Keratinocyte (primary cell): Measurements from ENCODE around the gene PSAP. TPM values are rescaled to one million over a fixed set of nuclear protein-coding genes. Genes with fewer than 3 reads are reported as not detected.

Experiments
- DNase-seq: peaks from one replicate; pipeline ENCODE4 v3.0.0-alpha.2; 2011; ENCODE audit warnings: low read depth, missing footprints, low spot score
- FAIRE-seq: peaks from 2 replicates; lab custom pipeline; 2011; peaks lifted over from hg19 to GRCh38; lab: Jason Lieb, UNC
- H2AFZ ChIP-seq: 2 replicates; pipeline ENCODE4 v1.6.0; 2012; ENCODE audit warnings: low read length, control low read depth, inconsistent platforms; ENCODE audit not compliant: control insufficient read depth
- H3K27ac ChIP-seq: 2 replicates; pipeline ENCODE4 v1.5.1; 2011; ENCODE audit warnings: low read length; ENCODE audit not compliant: control insufficient read depth, insufficient read depth
- H3K27me3 ChIP-seq: 3 replicates; pipeline ENCODE4 v1.6.0; 2011; ENCODE audit warnings: low read length; ENCODE audit not compliant: control insufficient read depth, insufficient read depth; ENCODE audit errors: extremely low read depth
- H3K36me3 ChIP-seq, 2 experiments: 2 replicates in 1 of 2; 3 replicates in 1 of 2; pipeline ENCODE4 v1.5.1; 2011; ENCODE audit warnings: low read length in 2 of 2, mild to moderate bottlenecking in 1 of 2; ENCODE audit not compliant: control insufficient read depth in 2 of 2, insufficient read depth in 2 of 2; ENCODE audit errors: extremely low read depth in 1 of 2
- H3K4me1 ChIP-seq: 3 replicates; pipeline ENCODE4 v1.5.1; 2011; ENCODE audit warnings: low read length; ENCODE audit not compliant: control insufficient read depth, insufficient read depth; ENCODE audit errors: extremely low read depth
- H3K4me2 ChIP-seq: 3 replicates; pipeline ENCODE4 v1.6.0; 2011; ENCODE audit warnings: low read depth, low read length; ENCODE audit not compliant: control insufficient read depth, insufficient read depth; ENCODE audit errors: extremely low read depth
- H3K4me3 ChIP-seq, 3 experiments: fragments of 200-600 bp in 1 of 3; sonication (generic) in 1 of 3; 2 replicates in 2 of 3; 3 replicates in 1 of 3; pipeline ENCODE4 v1.5.1; 2011 to 2016; ENCODE audit warnings: low read length in 3 of 3, mild to moderate bottlenecking in 3 of 3, control low read depth in 2 of 3, inconsistent platforms in 1 of 3, low read depth in 1 of 3, mixed read lengths in 1 of 3, mixed run types in 1 of 3, moderate library complexity in 1 of 3; ENCODE audit not compliant: control insufficient read depth in 2 of 3, insufficient read depth in 2 of 3; ENCODE audit errors: extremely low read depth in 1 of 3
- H3K79me2 ChIP-seq: 2 replicates; pipeline ENCODE4 v1.6.0; 2012; ENCODE audit warnings: low read length; ENCODE audit not compliant: control insufficient read depth, insufficient read depth
- H3K9ac ChIP-seq: 3 replicates; pipeline ENCODE4 v1.6.0; 2011; ENCODE audit warnings: low read length; ENCODE audit not compliant: control insufficient read depth, insufficient read depth; ENCODE audit errors: extremely low read depth
- H3K9me1 ChIP-seq: 3 replicates; pipeline ENCODE4 v1.6.0; 2011; ENCODE audit warnings: low read length; ENCODE audit not compliant: control insufficient read depth, insufficient read depth; ENCODE audit errors: extremely low read depth
- H3K9me3 ChIP-seq: 2 replicates; pipeline ENCODE4 v1.5.1; 2012; ENCODE audit warnings: low read depth, low read length; ENCODE audit not compliant: control insufficient read depth
- H4K20me1 ChIP-seq: 3 replicates; pipeline ENCODE4 v1.6.0; 2011; ENCODE audit warnings: low read length; ENCODE audit not compliant: control insufficient read depth, insufficient read depth; ENCODE audit errors: extremely low read depth
- CTCF ChIP-seq, 3 experiments: IDR thresholded peaks in 1 of 3; conservative IDR thresholded peaks in 1 of 3; optimal IDR thresholded peaks in 1 of 3; 2 replicates in 2 of 3; 3 replicates in 1 of 3; pipeline versions ENCODE3 to v1.5.1; 2011; ENCODE audit warnings: low read length in 3 of 3, mild to moderate bottlenecking in 3 of 3, moderate library complexity in 2 of 3, control low read depth in 1 of 3, inconsistent platforms in 1 of 3; ENCODE audit not compliant: insufficient read depth in 2 of 3; ENCODE audit errors: extremely low read depth in 1 of 3
- EZH2 ChIP-seq: IDR thresholded peaks from one replicate; pipeline ENCODE4 v1.6.1; 2012; ENCODE audit warnings: inconsistent platforms, mild to moderate bottlenecking, low read length, moderate library complexity
- dilution Hi-C: fragments of 300-500 bp; cut with MboI; formaldehyde crosslinking; loops from one replicate; pipeline ENCODE4 v1.7.0; 2020; ENCODE audit warnings: low sequenced_read_pairs; ENCODE audit not compliant: extremely low pct_ligation_motif_present
- polyA plus RNA-seq, 5 experiments: library from polyadenylated mRNA; depleted of rRNA in 3 of 5; stranded (reverse) in 3 of 5; stranded (forward) in 1 of 5; unstranded in 1 of 5; fragments of >200 nt; gene quantifications; 1 replicate in 1 of 5; 2 replicates in 3 of 5; 3 replicates in 1 of 5; pipeline versions ENCODE4 v1.2.1 to v1.2.3, GENCODE V29; 2011 to 2012; ENCODE audit warnings: missing spikeins in 2 of 5, low read depth in 1 of 5, low replicate concordance in 1 of 5

PSAP gene
- polyA plus RNA-seq, 1 donor (not counting 4 experiments of a cell fraction or from before 2014, with no cell fraction given): 1,075 TPM

GRCh38 chr10:71840958-71841335 lies 10.1 kb downstream of the PSAP start:
- Histone ChIP-seq H3K9ac (no peak overlapping the region), H3K27ac (no peak overlapping the region), H3K4me1 (peaks cover 58% of the 10 kb centered on the region), H3K9me3 (no peaks in the 10 kb centered on the region), H3K79me2 (peaks cover 84% of the 10 kb centered on the region), H3K27me3 (no peaks in the 10 kb centered on the region), H2AFZ (no peak overlapping the region), H3K36me3 (peaks cover 3 to 9% of the 10 kb centered on the region in 2 experiments), H4K20me1 (peaks cover 22% of the 10 kb centered on the region), H3K4me2 (no peak overlapping the region), H3K9me1 (peaks cover 5% of the 10 kb centered on the region), H3K4me3 (no peak overlapping the region)
- no peak for DNase-seq
- TF ChIP-seq EZH2 (no peak), CTCF (optimal IDR thresholded peaks at IDR 0.05 in 1 of 3, IDR thresholded peaks at IDR 0.05 in 1 of 3, conservative IDR thresholded peaks at IDR 0.05 in 1 of 3; ENCODE audit: extremely low read depth in 1 of 3, insufficient read depth in 2 of 3, low read length in 3 of 3) (no peak)
- no peak for FAIRE-seq
- dilution Hi-C loops: no loop called here

GRCh38 chr10:71840177-71840957 lies 10.7 kb downstream of the PSAP start:
- Histone ChIP-seq H3K27ac (no peak overlapping the region), H3K4me2 (no peak overlapping the region), H3K4me1 (peaks cover 52% of the 10 kb centered on the region), H3K4me3 (no peak overlapping the region), H4K20me1 (peaks cover 22% of the 10 kb centered on the region), H3K79me2 (peaks cover 84% of the 10 kb centered on the region), H3K9me1 (peaks cover 5% of the 10 kb centered on the region), H3K9ac (no peak overlapping the region), H3K27me3 (no peaks in the 10 kb centered on the region), H3K36me3 (peaks cover 3 to 9% of the 10 kb centered on the region in 2 experiments), H2AFZ (no peak overlapping the region), H3K9me3 (no peaks in the 10 kb centered on the region)
- no peak for TF ChIP-seq EZH2
- TF ChIP-seq CTCF (optimal IDR thresholded peaks at IDR 0.05 in 1 of 3, IDR thresholded peaks at IDR 0.05 in 1 of 3, conservative IDR thresholded peaks at IDR 0.05 in 1 of 3; ENCODE audit: extremely low read depth in 1 of 3, insufficient read depth in 2 of 3, low read length in 3 of 3): no peak
- dilution Hi-C loops: no loop called here
- no peak for FAIRE-seq
- no peak for DNase-seq
